GM19328 (cell line): Measurements from ENCODE around the gene ZNF513.
"Not testable (repeated sequence)": the region's sequence is repeated elsewhere in the genome, so short reads cannot be mapped to it uniquely, and the experiment has no call there.

Source experiments
- ATAC-seq: cut with Tn5 transposase; IDR thresholded peaks from one replicate; pipeline ENCODE4 v1.9.1; 2021; ENCODE audit warnings: mild to moderate bottlenecking, moderate library complexity; ENCODE audit not compliant: unreplicated experiment

ZNF513 gene

GRCh38 chr2:27362678-27363420, 17.7 kb downstream of the ZNF513 start:
- no peak for ATAC-seq

- ATAC-seq = peak; percentile 80
Observed at GRCh38 chr2:27356382-27357181, 24.0 kb downstream of the ZNF513 start, which contains the start of gene GTF3C2. Gene GTF3C2, minus strand, starts transcription at chr2:27356764. Its CDS starts 13,210 bp downstream, at chr2:27343554.

DNA sequence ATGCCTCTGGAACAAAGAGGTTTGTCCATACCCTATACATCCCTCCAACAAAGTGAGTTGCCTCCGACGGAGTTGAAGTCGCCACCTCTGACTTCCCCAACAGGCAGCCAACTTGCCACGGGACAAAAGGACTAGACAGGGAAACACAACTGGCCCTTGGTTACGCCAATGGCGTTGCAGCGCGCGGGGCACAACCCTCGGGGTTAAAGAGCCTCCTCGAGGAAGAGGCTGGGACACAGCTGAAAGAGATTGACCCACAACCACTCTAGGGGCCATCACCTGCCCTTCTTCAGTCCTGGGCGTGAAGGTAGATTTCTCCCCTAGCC, 24.5 kb downstream of the ZNF513 start:
- peak; percentile 35 for ATAC-seq

- no peak for ATAC-seq
Observed at GRCh38 chr2:27354597-27354927, 26.0 kb downstream of the ZNF513 start.

DNA sequence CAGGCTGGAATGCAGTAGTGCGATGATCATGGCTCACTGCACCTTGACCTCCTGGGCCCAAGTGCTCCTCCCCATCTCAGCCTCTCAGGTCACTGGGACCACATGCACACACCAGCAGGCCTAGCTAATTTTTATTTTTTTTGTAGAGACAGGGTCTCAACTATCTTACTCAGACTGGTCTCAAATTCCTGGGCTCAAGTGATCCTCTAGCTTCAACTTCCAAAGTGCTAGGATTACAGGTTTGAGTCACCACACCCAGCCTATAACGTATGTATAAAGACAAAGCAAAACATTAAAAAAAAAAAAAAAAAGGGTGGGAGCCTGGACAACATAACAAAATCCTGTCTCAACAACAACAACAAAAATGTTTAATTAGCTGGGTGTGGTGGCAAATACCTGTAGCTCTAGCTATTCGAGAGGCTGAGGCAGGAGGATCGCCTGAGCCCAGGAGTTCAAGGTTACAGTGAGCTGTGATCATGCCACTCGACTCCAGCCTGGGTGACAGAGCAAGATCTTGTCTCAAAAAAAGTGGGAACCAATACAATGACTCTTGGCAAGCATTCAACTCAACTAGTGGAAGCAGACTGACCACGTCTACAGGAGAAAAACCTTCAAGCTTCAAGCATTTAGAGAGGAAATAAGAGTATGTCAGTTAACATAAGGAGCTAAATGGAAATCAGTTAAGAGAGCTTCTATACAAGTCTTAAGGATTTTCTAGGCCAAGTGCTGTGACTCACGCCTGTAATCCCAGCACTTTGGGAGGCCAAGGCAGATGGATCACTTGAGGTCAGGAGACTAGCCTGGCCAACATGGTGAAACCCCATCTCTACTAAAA, 26.6 kb downstream of the ZNF513 start:
- ATAC-seq = no peak

- ATAC-seq = not testable (repeated sequence)
Observed at GRCh38 chr2:27353386-27353761, 27.2 kb downstream of the ZNF513 start.

GRCh38 chr2:27351802-27352598, 28.5 kb downstream of the ZNF513 start:
- no peak for ATAC-seq

GRCh38 chr2:27350106-27350693, 30.3 kb downstream of the ZNF513 start:
- no peak for ATAC-seq

- ATAC-seq = no peak
Observed at GRCh38 chr2:27347641-27348040, 32.9 kb downstream of the ZNF513 start.

GRCh38 chr2:27336173-27336572, 44.4 kb downstream of the ZNF513 start:
- ATAC-seq = no peak

GRCh38 chr2:27335311-27335710, 45.2 kb downstream of the ZNF513 start:
- ATAC-seq = no peak
